Neuronal stem cell (in vitro differentiated cells): ENCODE data around the gene BSCL2.

Experiments used
- DNase-seq: peaks from one replicate; pipeline ENCODE4 v3.0.0-alpha.2; 2013; ENCODE audit warnings: low spot score
- H2AFZ ChIP-seq: one replicate; pipeline ENCODE4 v1.6.1; 2013; ENCODE audit warnings: mild to moderate bottlenecking, low read length, inconsistent platforms
- H2AK5ac ChIP-seq: 2 replicates; pipeline ENCODE4 v1.6.1; 2013; ENCODE audit warnings: low read depth, mild to moderate bottlenecking, inconsistent platforms, low read length, moderate library complexity, mixed read lengths
- H2BK120ac ChIP-seq: 2 replicates; pipeline ENCODE4 v1.6.1; 2013; ENCODE audit warnings: low read depth, mild to moderate bottlenecking, inconsistent platforms, low read length, moderate library complexity, mixed read lengths
- H2BK12ac ChIP-seq: one replicate; pipeline ENCODE4 v1.6.1; 2013; ENCODE audit warnings: low read length, inconsistent platforms
- H2BK15ac ChIP-seq: 2 replicates; pipeline ENCODE4 v1.6.1; 2013; ENCODE audit warnings: mild to moderate bottlenecking, low read length, inconsistent platforms, mixed read lengths
- H2BK5ac ChIP-seq: one replicate; pipeline ENCODE4 v1.6.1; 2013; ENCODE audit warnings: inconsistent platforms, mild to moderate bottlenecking, low read length, moderate library complexity
- H3K14ac ChIP-seq: one replicate; pipeline ENCODE4 v1.6.1; 2013; ENCODE audit warnings: low read length, inconsistent platforms
- H3K18ac ChIP-seq: 2 replicates; pipeline ENCODE4 v1.6.1; 2013; ENCODE audit warnings: low read length, inconsistent platforms
- H3K23ac ChIP-seq: 2 replicates; pipeline ENCODE4 v1.6.1; 2013; ENCODE audit warnings: low read depth, mild to moderate bottlenecking, mixed read lengths, low read length, inconsistent platforms; ENCODE audit not compliant: poor library complexity
- H3K27ac ChIP-seq: replicated peaks from 3 replicates; pipeline ENCODE4 v1.5.1; 2013; ENCODE audit warnings: low read length, inconsistent platforms
- H3K27me3 ChIP-seq, 3 experiments: 2 replicates each; pipeline ENCODE4 v1.6.1; 2013; ENCODE audit warnings: low read length in 3 of 3, mild to moderate bottlenecking in 2 of 3, inconsistent platforms in 1 of 3, low read depth in 1 of 3, mixed read lengths in 1 of 3, moderate library complexity in 1 of 3; ENCODE audit not compliant: control insufficient read depth in 3 of 3, insufficient read depth in 3 of 3
- H3K36me3 ChIP-seq, 2 donors: replicated peaks in 1 of 2; 2 replicates each; pipeline ENCODE4 v1.6.1; 2013; ENCODE audit warnings: low read length in 2 of 2; ENCODE audit not compliant: control insufficient read depth in 2 of 2, insufficient read depth in 2 of 2
- H3K4ac ChIP-seq: 2 replicates; pipeline ENCODE4 v1.6.1; 2013; ENCODE audit warnings: inconsistent platforms, mild to moderate bottlenecking, low read length, moderate library complexity
- H3K4me1 ChIP-seq, 2 donors: 1 replicate in 1 of 2; 2 replicates in 1 of 2; pipeline ENCODE4 v1.6.1; 2013; ENCODE audit warnings: low read length in 2 of 2, low read depth in 1 of 2; ENCODE audit not compliant: control insufficient read depth in 2 of 2, insufficient read depth in 1 of 2
- H3K4me2 ChIP-seq: one replicate; pipeline ENCODE4 v1.6.1; 2013; ENCODE audit warnings: mild to moderate bottlenecking, low read length, inconsistent platforms; ENCODE audit not compliant: insufficient read depth, poor library complexity, severe bottlenecking
- H3K4me3 ChIP-seq, 2 donors: 2 replicates each; pipeline ENCODE4 v1.5.1; 2013; ENCODE audit warnings: low read length in 2 of 2, mild to moderate bottlenecking in 2 of 2, inconsistent platforms in 1 of 2, moderate library complexity in 1 of 2
- H3K79me1 ChIP-seq: one replicate; pipeline ENCODE4 v1.6.1; 2013; ENCODE audit warnings: low read depth, mild to moderate bottlenecking, inconsistent platforms, low read length, moderate library complexity
- H3K9ac ChIP-seq: one replicate; pipeline ENCODE4 v1.6.1; 2013; ENCODE audit warnings: mild to moderate bottlenecking, low read depth, low read length, inconsistent platforms; ENCODE audit not compliant: poor library complexity
- H3K9me3 ChIP-seq, 2 donors: replicated peaks in 1 of 2; 2 replicates each; pipeline versions ENCODE3 to v1.6.1; 2013; ENCODE audit warnings: low read length in 2 of 2, mild to moderate bottlenecking in 2 of 2, inconsistent platforms in 1 of 2, low read depth in 1 of 2, mixed read lengths in 1 of 2, moderate library complexity in 1 of 2; ENCODE audit not compliant: control insufficient read depth in 2 of 2, insufficient read depth in 1 of 2
- H4K8ac ChIP-seq: one replicate; pipeline ENCODE4 v1.6.1; 2013; ENCODE audit warnings: low read depth, mild to moderate bottlenecking, inconsistent platforms, low read length, moderate library complexity
- H4K91ac ChIP-seq: one replicate; pipeline ENCODE4 v1.6.1; 2013; ENCODE audit warnings: low read length, low read depth, mild to moderate bottlenecking, inconsistent platforms; ENCODE audit not compliant: poor library complexity
- WGBS, 2 donors: extraction: QIAGEN DNeasy Blood & Tissue Kit; methylation state at CpG; one replicate each; pipeline ENCODE4 v1.1.7; 2013; ENCODE audit warnings: missing lambda C conversion rate in 2 of 2, mixed read lengths in 1 of 2; ENCODE audit not compliant: insufficient read length in 2 of 2, insufficient replicate concordance in 1 of 2; ENCODE audit errors: extremely low coverage in 2 of 2; 5-methylcytosine and 5-hydroxymethylcytosine counted together

Gene BSCL2

DNA sequence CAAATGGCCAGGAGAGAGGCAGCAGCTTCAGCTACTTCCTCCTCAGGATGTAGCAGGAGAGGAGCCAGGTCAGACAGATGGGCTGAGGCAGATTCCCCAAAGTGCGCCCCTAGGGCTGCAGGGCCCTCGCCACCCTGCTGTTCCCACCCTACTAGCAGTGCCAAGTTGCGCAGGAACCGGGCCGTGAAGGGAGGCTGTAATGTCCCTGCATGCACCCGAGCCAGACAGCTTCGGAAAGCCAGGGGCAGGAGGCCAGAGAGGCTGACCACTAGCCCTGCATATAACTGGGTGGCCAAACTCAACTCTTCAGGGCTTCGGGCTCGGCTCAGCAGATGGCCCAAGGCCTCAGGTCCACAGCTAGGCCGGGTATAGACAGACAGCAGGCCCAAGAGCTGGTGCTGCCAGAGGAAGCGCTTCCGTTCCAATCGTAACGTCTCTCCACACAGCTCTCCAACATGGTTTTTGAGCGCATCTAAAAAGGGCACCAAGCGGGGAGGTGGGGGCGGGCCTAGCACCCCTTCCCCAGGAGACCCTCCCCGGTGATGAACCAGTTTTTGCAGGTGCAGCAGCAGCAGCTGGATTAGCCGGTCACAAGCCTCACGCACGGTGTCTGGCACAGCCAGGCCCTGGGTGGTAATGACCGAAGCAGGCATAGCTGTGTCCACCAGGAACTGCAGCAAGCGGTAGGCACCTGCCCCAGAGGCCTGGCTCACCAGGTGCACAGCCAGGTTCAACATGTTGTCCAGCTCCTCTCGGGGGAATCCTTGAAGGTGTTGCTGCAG is 58.8 kb downstream of the BSCL2 start:
- no CpG with 5 or more reads among the region's 24 CpGs for WGBS, 2 donors
- H3K27me3 ChIP-seq: no peaks in the 10 kb centered on the region

DNA sequence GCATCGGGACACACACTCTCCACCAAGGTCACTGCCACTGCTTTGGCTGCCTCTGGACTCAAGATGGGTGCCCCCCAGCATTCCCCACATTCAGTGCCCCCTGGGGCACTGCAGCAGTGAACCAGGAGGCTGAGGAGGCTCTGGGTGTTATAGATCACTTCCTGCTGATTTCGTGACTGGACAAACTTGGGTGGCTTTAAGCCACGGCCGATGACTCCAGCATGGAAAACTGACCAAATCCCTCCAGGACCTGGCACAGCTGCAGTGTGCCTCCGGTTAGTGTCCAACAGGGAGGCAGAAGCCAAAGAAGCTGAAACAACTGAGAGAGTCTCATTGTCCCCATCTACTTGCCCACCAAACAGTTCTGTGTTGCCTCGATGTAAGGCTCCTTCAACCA is 59.6 kb downstream of the BSCL2 start:
- Histone ChIP-seq H2BK120ac (no peak overlapping the region), H3K4ac (no peak overlapping the region), H4K8ac (no peak overlapping the region), H3K4me3 (no peak overlapping the region), H4K91ac (no peak overlapping the region), H3K79me1 (peaks cover 12% of the 10 kb centered on the region), H2BK15ac (no peak overlapping the region), H3K18ac (no peak overlapping the region), H2BK5ac (no peak overlapping the region), H3K27me3 (no peaks in the 10 kb centered on the region), H3K9me3 (no peaks in the 10 kb centered on the region), H3K23ac (peak overlapping the region; percentile 87), H2AFZ (no peak overlapping the region), H2AK5ac (no peak overlapping the region), H2BK12ac (no peak overlapping the region), H3K9ac (no peak overlapping the region), H3K27ac (no peak overlapping the region), H3K4me1 (peaks cover 4 to 8% of the 10 kb centered on the region in 2 donors), H3K14ac (no peak overlapping the region), H3K4me2 (no peak overlapping the region), H3K36me3 (peaks cover 27 to 60% of the 10 kb centered on the region in 2 donors)
- no CpG with 5 or more reads among the region's 6 CpGs for WGBS, 2 donors
- DNase-seq: no peak

More for the DNA sequence above, 58.8 kb downstream of the BSCL2 start:
- Histone ChIP-seq H3K18ac (no peak overlapping the region), H2AFZ (no peak overlapping the region), H3K14ac (no peak overlapping the region), H2AK5ac (peak overlapping the region; percentile 57), H2BK12ac (no peak overlapping the region), H3K79me1 (peaks cover 13% of the 10 kb centered on the region), H2BK15ac (no peak overlapping the region), H3K4ac (no peak overlapping the region), H3K9ac (peak overlapping the region; percentile 74), H3K4me2 (no peak overlapping the region), H3K36me3 (peaks cover 26 to 52% of the 10 kb centered on the region in 2 donors), H2BK5ac (no peak overlapping the region), H3K27ac (no peak overlapping the region), H3K4me3 (no peak overlapping the region), H3K4me1 (peaks cover 4 to 8% of the 10 kb centered on the region in 2 donors), H2BK120ac (no peak overlapping the region), H4K91ac (no peak overlapping the region), H3K9me3 (no peaks in the 10 kb centered on the region), H4K8ac (no peak overlapping the region), H3K23ac (peak overlapping the region; percentile 75)
- DNase-seq: no peak

DNA sequence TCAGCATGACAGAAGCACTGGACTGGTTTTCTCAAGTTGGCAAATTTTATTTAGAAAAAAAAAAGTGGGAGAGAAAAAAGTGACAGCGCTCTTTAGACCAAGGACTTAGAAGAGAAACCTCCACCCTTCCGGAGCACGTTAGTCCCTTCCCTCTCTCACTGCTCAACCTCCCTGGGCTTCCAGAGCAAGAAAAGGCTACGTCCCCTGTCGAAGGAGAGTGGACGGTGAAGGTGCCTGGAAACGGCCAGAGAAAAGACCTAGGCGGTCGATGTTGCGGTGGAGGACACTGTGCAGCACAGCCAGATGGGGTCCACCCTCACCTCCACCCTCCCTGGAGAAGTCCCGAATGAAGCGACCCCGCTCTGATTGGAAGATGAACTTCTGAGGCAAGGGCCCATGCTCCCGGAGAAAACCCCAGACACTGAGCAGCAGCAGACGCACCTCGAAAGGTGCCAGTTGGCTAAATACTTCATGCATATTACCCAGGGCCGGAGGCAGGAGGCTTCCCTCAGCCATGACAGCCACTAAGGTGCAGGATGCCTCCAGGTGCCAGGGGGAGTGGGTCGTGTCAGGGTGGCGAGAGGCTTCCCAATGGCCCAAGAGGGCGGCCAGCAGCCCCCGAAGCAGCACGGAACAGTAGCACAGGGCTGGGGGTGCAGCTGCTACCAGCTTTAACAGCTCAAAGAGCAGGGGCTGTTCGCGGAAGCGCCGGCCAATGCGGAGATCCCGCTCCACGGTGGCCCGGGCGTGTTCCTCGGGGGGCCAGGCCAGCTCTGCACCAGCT is 60.2 kb downstream of the BSCL2 start:
- Histone ChIP-seq H2AFZ (no peak overlapping the region), H3K4me3 (no peak overlapping the region), H3K4me1 (peaks cover 4 to 5% of the 10 kb centered on the region in 2 donors), H3K23ac (peak overlapping the region; percentile 87), H4K91ac (no peak overlapping the region), H4K8ac (no peak overlapping the region), H3K36me3 (peaks cover 27 to 64% of the 10 kb centered on the region in 2 donors), H2AK5ac (no peak overlapping the region), H2BK12ac (no peak overlapping the region), H3K4me2 (no peak overlapping the region), H3K4ac (no peak overlapping the region), H3K9ac (no peak overlapping the region), H2BK5ac (no peak overlapping the region), H3K27ac (no peak overlapping the region), H3K18ac (no peak overlapping the region), H3K14ac (no peak overlapping the region), H3K79me1 (peaks cover 9% of the 10 kb centered on the region), H3K9me3 (no peaks in the 10 kb centered on the region), H2BK120ac (no peak overlapping the region), H3K27me3 (no peaks in the 10 kb centered on the region), H2BK15ac (no peak overlapping the region)
- no peak for DNase-seq
- WGBS, 2 donors: no CpG with 5 or more reads among the region's 32 CpGs
